NCI-H2196 treated with DMSO at 0.1 percent for 48 hours (cell line): ENCODE data around the gene PARP2.
"Not testable (repeated sequence)": the region's sequence is repeated elsewhere in the genome, so short reads cannot be mapped to it uniquely, and the experiment has no call there.

Source experiments
- DNase-seq: peaks from one replicate; lab custom pipeline; 2025; ENCODE audit not compliant: unreplicated experiment; lab: John Stamatoyannopoulos, UW

Gene PARP2

DNA sequence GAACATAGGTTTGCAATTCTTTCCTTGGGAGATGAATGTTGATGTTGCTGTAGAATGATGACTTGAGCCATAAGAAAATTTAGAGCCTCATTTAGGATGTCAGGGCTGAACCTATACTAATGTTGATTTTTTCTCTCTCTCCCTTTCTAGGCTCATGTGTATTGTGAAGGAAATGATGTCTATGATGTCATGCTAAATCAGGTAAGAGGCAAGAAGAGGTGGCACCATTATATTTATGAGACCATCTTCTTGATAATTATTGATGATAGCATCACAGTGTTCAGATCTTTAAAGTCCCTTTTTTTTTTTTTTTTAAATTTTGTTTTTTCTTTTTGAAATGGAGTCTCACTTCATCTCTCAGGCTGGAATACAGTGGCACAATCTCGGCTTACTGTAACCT lies 3.3 kb downstream of the PARP2 start:
- DNase-seq, result no peak

GRCh38 chr14:20347747-20348146 lies 4.3 kb downstream of the PARP2 start:
- DNase-seq, result no peak

DNA sequence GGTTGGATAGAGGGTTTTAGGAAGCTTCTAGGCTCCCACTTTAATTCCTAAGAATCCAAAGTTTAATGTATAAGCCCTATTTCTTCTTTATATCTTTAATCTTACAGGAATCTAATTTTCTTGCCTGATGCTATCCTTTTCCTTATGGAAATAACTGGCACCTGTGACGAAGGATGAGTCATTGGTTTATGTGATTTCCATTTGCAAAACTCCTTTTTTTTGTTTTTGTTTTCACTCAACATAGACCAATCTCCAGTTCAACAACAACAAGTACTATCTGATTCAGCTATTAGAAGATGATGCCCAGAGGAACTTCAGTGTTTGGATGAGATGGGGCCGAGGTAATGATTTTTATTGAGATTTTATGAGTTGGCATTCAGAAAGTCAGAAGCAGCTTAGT lies 6.8 kb downstream of the PARP2 start:
- no peak for DNase-seq

DNA sequence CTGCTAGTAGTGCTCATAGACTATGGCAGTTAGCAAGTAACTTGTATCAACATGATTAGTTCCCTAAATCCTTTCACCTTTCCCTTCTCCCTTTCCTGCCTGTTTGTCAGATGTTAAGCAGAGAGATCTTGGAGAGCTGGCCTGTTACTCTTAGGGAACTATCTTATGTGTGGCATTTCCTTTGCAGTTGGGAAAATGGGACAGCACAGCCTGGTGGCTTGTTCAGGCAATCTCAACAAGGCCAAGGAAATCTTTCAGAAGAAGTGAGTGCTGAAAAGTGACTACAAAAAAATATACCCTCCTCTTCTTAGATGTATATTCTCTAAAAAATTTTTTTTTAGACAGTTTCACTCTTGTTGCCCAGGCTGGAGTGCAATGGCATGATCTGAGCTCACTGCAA lies 7.4 kb downstream of the PARP2 start:
- no peak for DNase-seq

GRCh38 chr14:20356422-20356821 lies 13.0 kb downstream of the PARP2 start:
- DNase-seq, result no peak

GRCh38 chr14:20358474-20358873 lies 15.0 kb downstream of the PARP2 start:
- DNase-seq, result not testable (repeated sequence)

GRCh38 chr14:20365928-20366327 lies 22.5 kb downstream of the PARP2 start:
- DNase-seq, result no peak

DNA sequence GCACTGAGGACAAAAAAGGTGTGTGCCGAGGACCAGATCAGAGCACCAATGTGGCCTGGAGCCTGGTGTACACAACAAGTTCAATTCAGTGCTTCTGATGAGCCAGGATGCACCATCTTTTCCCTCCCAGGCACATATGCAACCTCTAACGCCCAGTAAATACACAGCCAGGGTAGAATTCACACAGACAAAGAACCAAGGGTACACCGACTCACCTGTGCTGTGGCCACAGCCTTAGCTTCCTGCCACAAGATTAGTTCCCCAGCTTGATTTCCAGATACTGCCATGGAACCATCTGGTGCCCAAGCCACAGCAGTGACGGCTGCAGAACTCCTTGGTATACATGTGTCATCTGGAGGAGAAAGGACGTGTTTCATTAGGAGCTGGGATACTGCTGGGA lies 29.4 kb downstream of the PARP2 start:
- no peak for DNase-seq

DNA sequence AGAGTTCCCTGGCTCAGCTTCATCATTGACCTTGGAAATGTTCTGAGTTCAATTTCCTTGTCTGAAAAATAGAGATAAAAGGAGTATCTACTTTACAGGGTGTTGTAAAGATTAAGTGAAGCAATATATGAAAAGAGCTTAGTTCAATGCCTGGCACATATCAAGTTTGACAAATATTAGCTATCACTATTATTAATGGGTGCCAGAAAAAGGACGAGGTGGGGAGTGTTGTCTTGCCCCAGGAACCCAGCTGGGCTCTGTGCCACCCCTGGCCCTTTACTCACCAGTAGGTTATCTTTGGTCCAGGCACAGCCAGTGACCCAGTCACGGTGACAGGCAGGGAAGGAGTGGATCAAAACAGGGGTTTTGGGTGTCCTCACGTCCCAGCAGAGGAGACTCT lies 32.0 kb downstream of the PARP2 start:
- DNase-seq, result no peak

- no peak for DNase-seq
These were observed 32.7 kb downstream of the PARP2 start for GRCh38 chr14:20376071-20376588.

- no peak for DNase-seq
These were observed 33.7 kb downstream of the PARP2 start for GRCh38 chr14:20377171-20377570.

DNA sequence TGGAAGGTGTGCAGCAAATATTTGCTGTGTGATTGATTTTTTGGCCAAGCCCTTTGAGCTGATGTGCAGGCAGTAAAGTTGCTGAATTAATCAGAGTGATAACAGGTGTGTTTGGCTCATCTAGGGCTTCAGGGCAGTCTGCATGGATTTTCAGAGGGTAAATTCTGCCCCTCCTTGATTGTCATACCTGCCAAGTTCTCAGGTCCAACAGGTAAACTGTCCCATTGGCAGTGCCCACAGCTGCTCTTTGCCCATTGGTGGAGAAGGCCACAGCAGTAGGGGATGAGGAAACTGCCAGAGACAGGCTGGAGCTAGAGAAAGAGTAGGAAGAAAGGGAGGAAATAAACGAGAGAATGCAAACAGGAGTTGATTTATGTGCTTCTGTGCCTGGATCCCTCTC lies 36.3 kb downstream of the PARP2 start:
- DNase-seq, result no peak

- no peak for DNase-seq
These were observed 37.2 kb downstream of the PARP2 start for GRCh38 chr14:20380681-20381080.

DNA sequence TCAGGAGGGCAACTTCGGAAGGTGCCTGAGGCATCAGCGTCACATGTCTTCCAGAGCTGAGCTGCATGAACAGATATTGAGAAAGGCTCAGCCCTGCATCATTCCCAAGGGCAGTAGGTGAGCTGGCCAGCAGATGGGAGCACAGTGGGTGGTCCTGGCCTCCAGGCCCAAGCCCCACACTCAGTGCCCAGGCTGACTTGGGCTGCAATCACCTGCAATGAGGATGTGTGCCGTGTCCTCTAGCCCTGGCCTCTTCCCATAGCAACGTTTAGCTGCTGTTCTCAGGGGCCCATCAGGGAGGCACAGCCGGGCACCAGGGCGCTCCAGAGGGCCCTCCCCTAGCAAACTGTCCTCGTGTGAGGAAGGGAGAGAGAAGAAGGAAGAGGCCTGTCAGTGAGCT lies 37.9 kb downstream of the PARP2 start:
- DNase-seq, result no peak

- DNase-seq, result no peak
These were observed 39.1 kb downstream of the PARP2 start for GRCh38 chr14:20382526-20382925.

DNA sequence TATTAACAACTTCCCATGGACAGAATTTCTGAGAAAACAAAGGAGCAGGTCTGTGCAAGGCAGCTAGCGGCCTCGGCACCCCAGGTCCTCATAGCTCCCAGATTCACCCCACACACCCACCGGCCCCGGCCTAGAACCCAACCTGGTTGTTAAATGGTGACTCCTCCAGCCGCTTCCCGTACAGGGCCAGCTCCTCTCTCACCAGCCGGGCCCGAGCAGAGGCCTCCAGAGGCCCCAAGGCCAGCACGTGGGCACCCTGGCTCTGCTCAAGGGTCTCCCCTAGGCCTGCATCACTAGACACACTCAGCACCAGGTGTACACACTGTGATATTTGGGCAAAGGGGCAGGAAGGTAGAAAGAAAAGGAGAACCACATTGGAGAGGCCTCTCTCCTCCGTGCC lies 39.6 kb downstream of the PARP2 start:
- DNase-seq, result no peak

DNA sequence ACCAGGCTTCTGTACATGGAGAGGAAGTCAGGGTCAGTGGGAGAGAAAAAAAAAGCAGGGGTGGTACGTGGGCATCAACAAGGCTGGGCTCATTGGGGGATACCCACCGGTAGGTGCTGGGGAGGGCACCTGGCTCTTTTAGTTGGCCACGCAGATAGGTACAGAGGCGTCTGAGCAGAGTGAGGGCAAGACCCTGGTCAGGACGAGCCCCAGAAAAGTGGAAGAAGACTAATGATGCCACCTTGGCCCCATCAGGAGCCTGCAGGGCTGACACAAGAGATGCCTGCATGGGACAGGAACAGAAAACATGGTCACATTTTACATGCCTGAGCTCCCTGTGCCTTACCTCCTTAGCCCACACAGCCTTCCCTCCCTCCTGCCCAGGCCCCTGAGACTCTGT lies 40.2 kb downstream of the PARP2 start:
- DNase-seq, result no peak

DNA sequence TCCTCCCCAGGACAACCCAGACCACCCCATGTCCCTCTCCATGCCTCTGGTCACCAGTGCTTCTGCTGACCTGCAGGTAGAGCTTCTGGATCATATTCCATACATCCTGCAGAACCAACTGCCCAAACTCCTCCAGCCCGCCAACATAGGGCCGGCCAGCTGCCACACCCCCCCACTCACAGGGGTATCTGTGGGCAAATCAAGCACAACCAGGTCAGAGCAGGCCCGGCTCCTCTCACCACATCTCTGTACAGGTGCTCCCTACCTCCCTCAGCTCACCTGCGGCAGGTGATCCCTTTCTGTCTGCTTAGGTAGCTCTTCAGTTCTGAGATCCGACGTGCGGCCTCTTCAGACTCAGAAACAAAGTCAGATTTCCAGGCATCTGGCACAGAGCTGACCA lies 40.9 kb downstream of the PARP2 start:
- no peak for DNase-seq

- DNase-seq, result no peak
These were observed 41.5 kb downstream of the PARP2 start for GRCh38 chr14:20384886-20385285.

GRCh38 chr14:20386276-20386855 lies 42.9 kb downstream of the PARP2 start:
- no peak for DNase-seq

DNA sequence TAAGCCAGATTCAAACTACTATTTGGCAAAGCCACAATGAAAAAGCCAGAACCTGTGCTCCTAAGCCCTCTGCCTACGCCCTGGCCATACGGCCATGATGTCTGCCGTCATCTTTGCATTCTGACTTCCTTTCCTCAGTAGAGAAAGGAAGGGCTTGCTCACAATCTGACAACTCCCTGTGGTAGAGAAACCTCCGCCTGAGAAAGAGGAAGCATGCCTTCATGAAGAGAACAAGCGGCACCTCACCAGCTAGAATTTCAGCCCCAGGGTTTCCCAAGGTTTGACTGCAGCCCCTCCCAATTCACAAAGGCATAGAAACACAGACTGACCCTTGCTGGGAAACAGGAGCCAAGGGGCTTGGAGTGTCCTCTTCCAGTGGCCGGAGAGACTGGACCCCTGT lies 44.1 kb downstream of the PARP2 start:
- no peak for DNase-seq

- no peak for DNase-seq
These were observed 44.7 kb downstream of the PARP2 start for GRCh38 chr14:20388159-20388558.

- no peak for DNase-seq
These were observed 48.1 kb downstream of the PARP2 start for GRCh38 chr14:20391505-20391904.

DNA sequence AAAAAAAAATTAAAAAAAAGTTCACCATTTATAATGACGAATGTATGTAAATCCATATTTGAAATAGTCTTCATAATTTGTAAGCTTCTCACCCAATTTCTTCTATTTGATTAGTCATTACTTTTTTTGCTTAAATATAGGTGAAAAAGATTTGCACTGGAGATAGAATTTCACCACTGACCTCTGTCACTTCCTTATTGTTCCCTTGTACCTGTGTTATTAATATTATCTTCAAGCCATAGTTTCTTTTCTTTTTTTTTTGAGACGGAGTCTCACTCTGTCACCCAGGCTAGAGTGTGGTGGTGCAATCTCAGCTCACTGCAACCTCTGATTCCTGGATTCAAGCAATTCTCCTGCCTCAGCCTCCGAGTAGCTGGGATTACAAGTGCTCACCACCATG lies 54.1 kb downstream of the PARP2 start:
- no peak for DNase-seq
